Measurements from ENCODE around the gene CYP2W1.
"Not testable (repeated sequence)": the region's sequence is repeated elsewhere in the genome, so short reads cannot be mapped to it uniquely, and the experiment has no call there.

CYP2W1 gene, protein sequence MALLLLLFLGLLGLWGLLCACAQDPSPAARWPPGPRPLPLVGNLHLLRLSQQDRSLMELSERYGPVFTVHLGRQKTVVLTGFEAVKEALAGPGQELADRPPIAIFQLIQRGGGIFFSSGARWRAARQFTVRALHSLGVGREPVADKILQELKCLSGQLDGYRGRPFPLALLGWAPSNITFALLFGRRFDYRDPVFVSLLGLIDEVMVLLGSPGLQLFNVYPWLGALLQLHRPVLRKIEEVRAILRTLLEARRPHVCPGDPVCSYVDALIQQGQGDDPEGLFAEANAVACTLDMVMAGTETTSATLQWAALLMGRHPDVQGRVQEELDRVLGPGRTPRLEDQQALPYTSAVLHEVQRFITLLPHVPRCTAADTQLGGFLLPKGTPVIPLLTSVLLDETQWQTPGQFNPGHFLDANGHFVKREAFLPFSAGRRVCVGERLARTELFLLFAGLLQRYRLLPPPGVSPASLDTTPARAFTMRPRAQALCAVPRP

DNA sequence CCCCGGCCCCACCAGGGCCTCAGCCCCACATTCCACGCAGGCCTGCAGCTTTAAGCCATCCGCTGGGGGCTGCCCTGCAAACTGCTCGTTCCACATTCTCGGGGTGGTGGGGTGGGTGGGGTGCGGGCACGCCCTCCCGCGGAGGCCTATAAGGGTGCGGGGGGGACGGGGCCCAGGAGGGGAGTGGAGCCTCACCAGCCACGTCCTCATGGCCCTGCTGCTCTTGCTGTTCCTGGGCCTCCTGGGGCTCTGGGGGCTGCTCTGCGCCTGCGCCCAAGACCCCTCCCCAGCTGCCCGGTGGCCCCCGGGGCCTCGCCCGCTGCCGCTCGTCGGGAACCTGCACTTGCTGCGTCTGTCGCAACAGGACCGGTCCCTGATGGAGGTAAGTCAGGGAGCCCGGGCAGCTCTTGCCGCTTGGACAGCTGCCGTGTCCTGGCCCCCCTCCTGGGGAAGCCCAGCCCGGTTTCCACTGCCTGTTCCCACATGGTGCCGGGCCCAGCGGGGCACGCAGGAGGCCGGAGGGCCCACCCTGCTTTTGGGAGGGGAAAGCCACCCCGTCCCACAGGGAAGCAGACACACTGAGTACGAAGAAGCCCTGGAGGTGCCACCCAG, at the start of gene CYP2W1:
Gene CYP2W1, plus strand, starts transcription at position 178 of the 612 bp plus-strand sequence. Its CDS starts 31 bp downstream, at position 209.
- Mint-ChIP-seq H3K4me1 (no peaks in the 10 kb centered on the region), H3K9me3 (no peaks in the 10 kb centered on the region), H3K4me3 (no peak within 1 kb of the TSS), H3K27ac (no peak within 1 kb of the TSS), H3K27me3 (peaks cover 3% of the 10 kb centered on the region), H3K36me3 (ENCODE audit: low read depth) (no peaks in the 10 kb centered on the region)
- no peak for DNase-seq
- ATAC-seq = no peak

DNA sequence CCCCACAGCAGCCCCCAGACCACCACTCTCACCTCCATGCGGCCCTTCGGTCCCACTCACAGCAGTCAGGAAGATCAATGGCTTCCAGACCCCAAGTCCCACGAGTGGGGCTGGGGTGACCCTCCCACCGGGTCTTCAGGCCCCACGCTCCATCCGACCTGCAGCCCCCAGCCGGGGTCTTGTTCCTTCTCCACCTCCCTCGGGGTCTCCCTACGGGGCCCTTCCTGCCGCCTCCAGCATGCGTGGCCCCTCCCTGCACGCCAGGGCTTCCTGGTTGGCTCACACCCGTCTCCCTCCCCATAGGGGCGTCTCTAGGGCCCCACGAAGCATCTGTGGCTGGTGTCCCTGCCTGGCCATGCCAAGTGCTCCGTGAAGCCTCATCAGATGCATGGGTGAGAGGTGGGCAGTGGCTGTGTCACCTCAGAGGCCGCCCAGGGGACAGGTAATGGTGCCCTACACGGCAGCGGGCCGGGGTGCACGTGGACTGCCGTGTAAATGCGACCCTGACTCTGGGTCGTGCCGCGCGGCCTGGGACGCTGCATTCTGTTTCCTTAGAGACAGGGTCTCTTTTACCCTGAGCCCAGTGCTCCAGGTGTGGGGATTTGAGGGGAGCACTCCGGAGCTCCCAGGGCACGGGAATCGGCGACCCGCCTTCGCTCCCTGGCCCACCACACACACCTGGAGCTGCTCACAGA, 48.4 kb upstream of the CYP2W1 start:
- Mint-ChIP-seq H3K4me1 (peaks cover 39% of the 10 kb centered on the region), H3K27ac (no peak overlapping the region), H3K4me3 (no peak overlapping the region), H3K36me3 (ENCODE audit: low read depth) (peaks cover 19% of the 10 kb centered on the region), H3K27me3 (no peaks in the 10 kb centered on the region), H3K9me3 (no peaks in the 10 kb centered on the region)
- DNase-seq (no peak), ATAC-seq (no peak)

DNA sequence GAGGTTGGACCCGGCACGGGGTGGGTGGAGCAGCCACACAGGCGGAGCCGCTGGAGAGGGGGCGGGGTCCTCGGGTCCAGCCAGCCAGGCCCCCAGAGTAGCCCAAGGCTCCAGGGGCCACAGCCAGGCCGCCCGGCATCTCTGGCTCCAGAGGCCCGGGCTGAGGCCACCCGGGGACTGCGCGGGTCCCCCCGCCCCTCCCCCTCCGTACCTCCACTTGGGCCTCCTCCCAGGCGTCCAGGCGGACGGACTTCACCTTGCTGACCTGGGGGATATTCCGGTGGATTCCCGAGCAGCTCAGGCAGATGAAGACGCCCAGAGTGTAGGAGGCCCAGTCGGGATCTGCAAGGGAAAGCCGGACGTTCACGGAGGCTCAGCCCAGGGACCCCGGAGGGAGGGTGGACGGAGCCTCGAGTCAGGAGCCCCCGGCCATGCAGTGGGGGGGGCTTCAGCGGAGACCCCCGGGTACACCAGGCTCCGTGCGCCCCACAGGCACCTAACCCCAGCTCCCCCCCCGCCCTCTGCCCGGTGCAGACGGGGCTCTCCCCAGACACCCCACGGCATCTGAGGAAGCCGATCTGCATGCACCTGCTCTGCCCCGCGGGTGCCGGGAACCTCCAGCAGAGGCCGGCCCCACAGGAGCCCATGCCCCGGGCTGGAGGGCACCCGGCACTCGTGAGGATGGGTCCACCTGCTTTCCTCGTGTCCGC, 47.7 kb upstream of the CYP2W1 start:
- Mint-ChIP-seq H3K27ac (no peak overlapping the region), H3K4me3 (no peak overlapping the region), H3K4me1 (peaks cover 40% of the 10 kb centered on the region), H3K36me3 (ENCODE audit: low read depth) (peaks cover 20% of the 10 kb centered on the region), H3K9me3 (peaks cover 7% of the 10 kb centered on the region), H3K27me3 (no peaks in the 10 kb centered on the region)
- DNase-seq (no peak), ATAC-seq (no peak)

DNA sequence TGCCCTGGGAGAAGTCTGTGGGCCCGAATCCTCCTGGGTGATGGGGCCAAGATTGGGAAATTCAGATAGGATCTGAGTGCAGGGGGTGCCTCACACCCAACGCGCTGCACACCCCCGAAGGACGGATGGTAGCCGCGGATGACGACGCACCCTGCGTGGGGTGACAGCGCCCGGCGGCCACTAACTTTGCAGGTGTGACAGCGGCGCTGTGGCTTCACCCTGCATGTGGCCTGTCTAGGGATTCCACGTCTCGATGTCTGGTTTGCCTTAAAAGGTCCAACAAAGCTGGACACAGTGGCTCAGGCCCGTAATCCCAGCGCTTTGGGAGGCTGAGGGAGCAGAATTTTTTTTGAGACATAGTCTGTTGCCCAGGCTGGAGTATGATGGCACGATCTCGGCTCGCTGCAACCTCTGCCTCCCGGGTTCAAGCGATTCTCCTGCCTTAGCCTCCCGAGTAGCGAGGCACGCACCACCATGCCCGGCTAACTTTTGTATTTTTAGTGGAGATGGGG, 47.1 kb upstream of the CYP2W1 start:
- Mint-ChIP-seq H3K9me3 (peaks cover 11% of the 10 kb centered on the region), H3K27ac (peak overlapping the region; percentile 92), H3K4me1 (peaks cover 41% of the 10 kb centered on the region), H3K27me3 (no peaks in the 10 kb centered on the region), H3K4me3 (peak overlapping the region; percentile 49), H3K36me3 (ENCODE audit: low read depth) (peaks cover 26% of the 10 kb centered on the region)
- ATAC-seq (no peak), DNase-seq (no peak)

DNA sequence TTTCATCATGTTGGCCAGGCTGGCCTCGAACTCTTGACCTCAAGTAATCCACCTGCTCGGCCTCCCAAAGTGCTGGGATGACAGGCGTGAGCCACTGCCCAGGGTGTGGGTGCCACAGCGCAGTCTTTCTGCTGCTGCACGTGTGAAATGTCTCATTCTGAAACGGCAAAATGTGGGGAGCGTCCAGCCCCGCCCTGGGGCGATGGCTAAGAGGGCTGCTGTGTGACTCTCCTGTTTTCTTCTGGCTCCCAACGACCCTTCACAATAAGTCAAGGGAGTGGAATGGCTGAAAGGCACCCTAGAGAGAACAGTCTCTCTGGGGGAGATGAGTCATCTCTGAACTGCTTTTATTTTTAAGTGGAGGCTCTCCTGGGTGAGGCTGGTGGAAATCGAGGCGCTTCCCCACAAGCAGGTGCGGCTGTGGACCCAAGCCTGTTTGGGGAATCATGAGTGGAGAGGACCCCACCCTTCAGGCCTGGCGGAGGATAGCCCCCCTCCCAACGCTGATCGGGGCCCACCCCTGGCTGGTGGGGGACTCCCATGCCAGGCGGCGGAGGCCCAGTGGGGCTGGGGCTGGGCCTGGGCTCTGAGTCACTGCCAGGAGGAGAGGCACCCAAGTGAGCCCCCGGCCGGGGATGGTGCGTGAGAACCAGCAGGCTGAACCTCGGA, 46.5 kb upstream of the CYP2W1 start:
- H3K27me3 Mint-ChIP-seq = no peaks in the 10 kb centered on the region
- DNase-seq = peak; percentile 67
- H3K27ac Mint-ChIP-seq = peak overlapping the region; percentile 92
- H3K4me3 Mint-ChIP-seq = peak overlapping the region; percentile 49
- peaks cover 28% of the 10 kb centered on the region for H3K36me3 Mint-ChIP-seq (ENCODE audit: low read depth)
- peaks cover 17% of the 10 kb centered on the region for H3K9me3 Mint-ChIP-seq
- ATAC-seq = peak; percentile 88
- peaks cover 43% of the 10 kb centered on the region for H3K4me1 Mint-ChIP-seq

DNA sequence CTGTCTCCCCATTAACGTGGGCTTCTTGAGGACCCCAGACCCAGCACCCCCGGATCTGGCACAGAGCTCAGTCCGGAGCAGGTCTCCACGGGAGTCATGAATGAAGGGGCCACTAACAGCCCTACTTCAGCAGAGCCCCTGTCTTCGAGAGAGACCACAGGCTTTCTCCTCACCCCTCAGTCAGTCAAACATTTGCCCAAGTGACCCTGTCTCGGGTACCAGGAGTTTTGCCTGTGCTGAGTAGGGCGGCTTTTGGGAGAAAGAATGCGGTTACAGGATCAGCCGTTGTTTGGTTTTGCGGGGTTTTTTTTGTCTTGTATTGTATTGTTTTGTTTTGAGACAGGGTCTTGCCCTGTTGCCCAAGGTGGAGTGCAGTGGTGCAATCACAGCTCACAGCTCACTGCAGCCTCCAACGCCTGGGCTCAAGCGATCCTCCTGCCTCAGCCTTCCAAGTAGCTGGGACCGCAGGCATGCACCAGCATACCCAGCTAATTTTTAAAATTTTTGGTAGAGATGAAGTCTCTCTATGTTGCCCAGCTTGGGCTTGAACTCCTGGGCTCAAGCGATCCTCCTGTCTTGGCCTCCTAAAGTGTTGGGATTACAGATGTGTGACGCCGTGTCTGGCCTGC, 45.0 kb upstream of the CYP2W1 start:
- peaks cover 49% of the 10 kb centered on the region for H3K4me1 Mint-ChIP-seq
- peak overlapping the region; percentile 27 for H3K27ac Mint-ChIP-seq
- peaks cover 21% of the 10 kb centered on the region for H3K9me3 Mint-ChIP-seq
- peak overlapping the region; percentile 6 for H3K4me3 Mint-ChIP-seq
- no peak for DNase-seq
- no peak for ATAC-seq
- H3K27me3 Mint-ChIP-seq = no peaks in the 10 kb centered on the region
- H3K36me3 Mint-ChIP-seq (ENCODE audit: low read depth) = peaks cover 33% of the 10 kb centered on the region

DNA sequence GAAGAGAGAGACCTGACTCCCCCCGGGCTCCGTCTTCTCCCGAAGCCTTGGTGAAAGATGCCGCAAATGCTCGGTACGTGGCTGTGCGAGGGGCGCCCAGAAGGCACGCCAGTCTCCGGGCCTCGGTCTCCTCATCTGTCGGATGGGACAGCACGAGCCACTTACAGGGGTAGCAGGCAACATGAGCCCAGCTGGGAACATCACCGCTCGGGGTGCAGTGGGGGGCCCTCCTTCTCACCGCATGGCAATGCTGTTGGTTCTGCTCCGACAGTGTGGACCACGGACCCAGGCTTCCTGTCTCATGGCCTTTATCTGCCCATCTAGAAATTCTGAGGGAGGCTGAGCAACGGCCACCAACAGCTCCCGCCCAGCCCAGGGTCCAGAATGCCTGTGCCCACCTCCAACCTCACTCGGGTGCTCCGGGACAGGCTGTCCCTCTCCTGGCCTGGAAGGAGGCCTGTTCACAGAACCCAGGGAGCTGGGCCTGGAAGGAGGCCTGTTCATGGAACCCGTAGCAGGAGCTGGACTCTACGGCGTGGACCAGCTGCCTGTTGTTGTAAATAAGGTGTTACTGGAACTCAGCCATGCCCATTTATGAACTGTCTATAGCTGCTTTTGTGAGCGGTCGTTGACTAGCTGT, 44.3 kb upstream of the CYP2W1 start:
- Mint-ChIP-seq H3K27me3 (no peaks in the 10 kb centered on the region), H3K4me1 (peaks cover 49% of the 10 kb centered on the region), H3K36me3 (ENCODE audit: low read depth) (peaks cover 33% of the 10 kb centered on the region), H3K4me3 (no peak overlapping the region), H3K9me3 (peaks cover 21% of the 10 kb centered on the region), H3K27ac (peak overlapping the region; percentile 31)
- ATAC-seq (no peak), DNase-seq (no peak)

DNA sequence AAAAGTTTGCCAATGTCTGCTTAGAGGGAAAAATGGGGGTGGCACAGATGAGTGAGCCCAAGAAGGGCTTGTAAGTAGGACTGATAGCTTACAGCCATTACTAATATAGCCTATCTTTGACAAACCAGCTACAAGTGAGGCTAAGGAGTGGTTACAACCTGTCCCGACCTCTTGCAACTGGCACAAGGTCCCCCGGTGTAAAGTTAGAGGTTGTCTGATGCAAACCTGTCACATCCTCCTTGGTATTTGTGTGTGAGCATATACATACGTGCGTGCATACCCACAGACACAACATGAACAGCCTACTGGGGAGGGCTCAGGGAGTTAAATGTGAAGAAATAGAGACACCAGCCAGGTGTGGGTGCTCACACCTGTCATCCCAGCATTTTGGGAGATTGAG, 43.1 kb upstream of the CYP2W1 start:
- ATAC-seq (no peak), DNase-seq (no peak)
- peaks cover 21% of the 10 kb centered on the region for H3K9me3 Mint-ChIP-seq
- H3K36me3 Mint-ChIP-seq (ENCODE audit: low read depth) = peaks cover 33% of the 10 kb centered on the region
- no peaks in the 10 kb centered on the region for H3K27me3 Mint-ChIP-seq
- H3K27ac Mint-ChIP-seq = peak overlapping the region; percentile 92
- H3K4me1 Mint-ChIP-seq = peaks cover 49% of the 10 kb centered on the region
- peak overlapping the region; percentile 11 for H3K4me3 Mint-ChIP-seq

DNA sequence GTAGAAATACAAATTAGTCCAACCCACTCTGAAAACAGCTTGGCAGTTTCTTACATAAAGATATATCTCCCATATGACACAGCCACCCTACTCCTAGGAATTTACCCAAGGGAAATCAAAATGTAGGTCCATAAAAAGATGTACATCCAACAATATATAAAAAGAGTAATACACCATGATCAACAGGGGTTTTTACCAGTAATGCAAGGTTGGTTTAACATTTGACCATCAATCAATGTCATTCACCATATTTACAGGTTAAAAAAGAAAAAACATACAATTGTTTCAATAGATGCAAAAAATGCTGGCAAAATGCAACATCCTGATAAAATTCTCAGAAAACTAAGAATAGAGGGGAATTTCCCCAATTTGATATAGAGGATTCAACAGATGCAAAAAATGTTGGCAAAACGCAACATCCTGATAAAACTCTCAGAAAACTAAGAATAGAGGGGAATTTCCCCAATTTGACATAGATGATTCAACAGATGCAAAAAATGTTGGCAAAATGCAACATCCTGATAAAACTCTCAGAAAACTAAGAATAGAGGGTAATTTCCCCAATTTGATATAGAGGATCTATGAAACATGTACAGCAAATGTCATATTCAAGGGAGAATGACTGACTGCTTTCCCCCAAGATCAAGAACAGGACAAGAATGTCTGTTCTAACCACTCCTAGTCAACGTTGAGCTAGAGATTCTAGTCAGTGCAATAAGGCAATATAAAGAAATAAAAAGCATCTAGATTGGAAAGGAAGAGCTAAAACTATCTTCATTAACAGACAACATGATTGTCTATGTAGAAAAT, 42.2 kb upstream of the CYP2W1 start:
- peak overlapping the region; percentile 56 for H3K4me3 Mint-ChIP-seq
- H3K9me3 Mint-ChIP-seq = peaks cover 21% of the 10 kb centered on the region
- no peak for DNase-seq
- H3K27ac Mint-ChIP-seq = peak overlapping the region; percentile 92
- peak; percentile 41 for ATAC-seq
- no peaks in the 10 kb centered on the region for H3K27me3 Mint-ChIP-seq
- H3K4me1 Mint-ChIP-seq = peaks cover 48% of the 10 kb centered on the region
- peaks cover 33% of the 10 kb centered on the region for H3K36me3 Mint-ChIP-seq (ENCODE audit: low read depth)

DNA sequence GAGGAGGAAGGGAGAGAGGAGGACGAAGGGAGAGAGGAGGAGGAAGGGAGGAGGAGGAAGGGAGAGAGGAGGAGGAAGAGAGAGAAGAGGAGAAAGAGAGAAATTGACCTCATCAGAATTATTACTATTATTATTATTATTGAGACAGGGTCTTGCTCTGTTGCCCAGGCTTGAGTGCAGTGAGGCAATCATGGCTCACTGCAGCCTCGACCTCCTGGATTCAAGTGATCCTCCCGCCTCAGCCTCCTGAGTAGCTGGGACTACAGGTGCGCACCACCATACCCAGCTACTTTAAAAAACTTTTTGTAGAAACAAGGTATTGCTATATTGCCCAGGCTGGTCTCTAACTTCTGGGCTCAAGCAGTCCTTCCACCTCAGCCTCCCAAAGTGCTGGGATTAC, 39.2 kb upstream of the CYP2W1 start:
- not testable (repeated sequence) for H3K27ac Mint-ChIP-seq, ATAC-seq, H3K4me3 Mint-ChIP-seq, DNase-seq, H3K27me3 Mint-ChIP-seq
- H3K36me3 Mint-ChIP-seq (ENCODE audit: low read depth) = peaks cover 20% of the 10 kb centered on the region
- peaks cover 31% of the 10 kb centered on the region for H3K4me1 Mint-ChIP-seq
- peaks cover 21% of the 10 kb centered on the region for H3K9me3 Mint-ChIP-seq

DNA sequence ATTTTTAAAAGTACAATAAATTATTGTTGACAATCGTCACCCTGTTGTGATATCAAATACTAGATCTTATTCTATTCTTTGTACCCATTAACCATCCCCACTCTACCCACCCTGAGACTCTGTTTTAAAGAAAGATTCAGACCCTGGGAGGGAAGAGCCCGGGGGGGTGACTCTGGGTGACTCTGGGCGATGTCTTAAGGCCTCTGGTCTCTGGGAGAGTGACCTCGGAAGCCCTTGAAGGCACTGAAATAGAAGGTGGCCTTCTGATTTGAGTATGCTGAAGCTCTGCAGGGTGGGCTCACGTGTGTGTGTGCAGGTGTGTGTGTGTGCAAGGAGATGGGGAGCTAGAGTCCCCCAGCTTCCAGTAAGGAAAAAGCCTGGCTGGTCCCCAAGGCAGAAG, 38.2 kb upstream of the CYP2W1 start:
- Mint-ChIP-seq H3K4me3 (no peak overlapping the region), H3K27ac (no peak overlapping the region), H3K36me3 (ENCODE audit: low read depth) (peaks cover 23% of the 10 kb centered on the region), H3K4me1 (peaks cover 27% of the 10 kb centered on the region), H3K27me3 (no peaks in the 10 kb centered on the region), H3K9me3 (peaks cover 20% of the 10 kb centered on the region)
- no peak for ATAC-seq
- no peak for DNase-seq

DNA sequence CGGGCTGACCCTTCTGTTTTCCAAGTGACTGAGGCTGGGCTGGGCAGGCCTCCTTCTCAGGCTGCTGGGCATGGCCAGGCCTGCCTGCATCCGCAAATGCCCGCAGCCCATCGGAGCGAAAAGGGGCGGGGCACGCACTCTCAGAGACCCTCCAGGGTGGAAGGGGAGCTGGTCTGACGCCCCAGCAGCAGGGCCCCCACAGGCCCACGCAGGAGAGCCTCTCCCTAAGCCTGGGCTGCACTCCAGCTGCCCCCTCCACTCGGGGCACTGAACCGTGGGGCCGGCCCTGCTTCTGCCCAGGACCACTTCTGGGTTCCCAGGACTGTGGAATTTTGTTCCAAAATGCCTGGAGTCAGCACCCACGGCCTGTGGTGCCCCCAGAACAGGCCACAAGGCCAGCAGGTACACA, 37.8 kb upstream of the CYP2W1 start:
- ATAC-seq (no peak), DNase-seq (no peak)
- H3K4me3 Mint-ChIP-seq = no peak overlapping the region
- no peak overlapping the region for H3K27ac Mint-ChIP-seq
- peaks cover 27% of the 10 kb centered on the region for H3K4me1 Mint-ChIP-seq
- peaks cover 16% of the 10 kb centered on the region for H3K9me3 Mint-ChIP-seq
- H3K27me3 Mint-ChIP-seq = no peaks in the 10 kb centered on the region
- H3K36me3 Mint-ChIP-seq (ENCODE audit: low read depth) = peaks cover 22% of the 10 kb centered on the region

All from activated naive CD8-positive, alpha-beta T cell treated with anti-CD3 and anti-CD28 coated beads, Interleukin-2, amount 50 U/mL, for 24 hours (primary cell).